Stimulated activated CD4-positive, alpha-beta T cell treated with anti-CD3 and anti-CD28 coated beads, Interleukin-1b, Interleukin-23, amount 100 ng/mL, for 48 hours (primary cell): ENCODE data around the gene MUSTN1.

ENCODE experiments used
- DNase-seq: peaks from one replicate; pipeline ENCODE4 v3.0.0-alpha.2; 2020

MUSTN1 gene

DNA sequence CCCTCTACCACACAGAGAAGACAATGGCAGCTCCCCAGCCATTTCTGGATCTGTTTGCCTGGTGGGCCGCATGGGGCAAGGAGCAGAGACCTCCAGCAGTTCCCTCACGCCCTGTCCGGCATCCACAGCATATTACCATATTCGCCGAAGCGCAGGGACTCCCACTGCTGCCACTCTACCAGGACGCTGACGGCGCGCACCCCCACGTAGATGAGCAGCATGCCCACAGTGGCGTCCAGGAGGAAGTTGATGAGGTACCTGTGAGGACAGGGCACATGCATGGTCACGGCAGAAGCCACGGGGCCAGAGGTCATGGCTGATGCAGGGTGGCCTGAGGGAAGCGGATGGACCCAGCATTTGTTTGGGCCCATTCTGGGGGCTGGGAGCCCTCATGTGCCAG is 14.8 kb upstream of the MUSTN1 start:
- DNase-seq: no peak

DNA sequence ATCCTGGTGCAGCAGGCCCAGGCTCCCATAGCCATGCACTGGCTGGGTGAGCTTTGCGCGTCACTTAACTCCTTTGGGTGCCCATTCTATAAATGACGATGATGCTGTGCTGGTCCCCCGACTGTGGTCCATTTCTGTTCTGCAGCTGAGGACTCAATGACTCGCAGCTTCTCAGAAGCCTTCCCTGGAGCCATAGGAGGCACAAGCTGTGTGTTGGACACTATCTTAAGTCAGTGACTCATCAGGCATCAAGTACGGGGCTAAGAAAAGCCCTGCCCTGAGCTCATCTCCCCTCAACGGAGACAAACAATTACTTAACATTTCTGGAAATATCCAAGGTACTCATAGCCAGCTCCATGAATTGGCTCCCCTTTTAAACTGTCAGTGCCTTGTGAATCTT is 13.8 kb upstream of the MUSTN1 start:
- DNase-seq: no peak

DNA sequence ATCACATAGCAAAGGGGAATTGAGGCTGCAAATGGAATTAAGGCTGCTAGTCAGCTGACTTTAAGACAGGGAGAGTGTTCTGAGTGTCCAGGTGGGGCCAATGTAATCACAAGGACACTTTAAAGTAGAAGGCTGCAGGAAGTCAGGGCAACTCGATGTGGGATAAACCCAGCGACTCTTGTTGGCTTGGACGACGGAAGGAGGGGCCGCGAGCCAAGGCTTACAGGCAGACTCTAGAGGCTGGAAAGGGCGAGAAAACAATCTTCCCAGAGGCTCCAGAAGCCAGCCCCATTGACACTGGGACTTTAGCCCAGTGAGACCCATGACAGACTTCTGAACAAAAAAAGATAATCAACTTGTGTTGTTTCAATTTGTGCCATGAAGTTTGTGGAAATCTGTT is 12.9 kb upstream of the MUSTN1 start:
- DNase-seq: no peak

DNA sequence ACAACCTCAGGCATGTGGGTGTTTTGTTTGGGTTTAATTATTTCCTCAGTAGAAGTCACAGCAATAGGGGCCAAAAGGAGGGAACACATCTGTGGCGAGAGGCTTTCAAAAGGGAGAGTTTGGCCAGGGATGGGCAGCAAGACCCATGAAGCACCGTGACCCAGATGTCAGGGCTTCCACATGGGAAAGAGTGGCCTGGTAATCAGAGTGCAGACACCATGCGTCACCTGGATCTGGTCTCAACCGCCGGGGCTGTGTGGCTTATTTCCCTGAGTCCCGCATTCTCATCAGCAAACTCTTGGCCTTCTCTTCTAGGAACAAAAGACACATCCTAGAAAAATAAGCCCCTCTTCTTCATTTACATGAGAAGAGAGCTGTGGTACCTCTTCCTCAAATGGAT is 12.4 kb upstream of the MUSTN1 start:
- no peak for DNase-seq

DNA sequence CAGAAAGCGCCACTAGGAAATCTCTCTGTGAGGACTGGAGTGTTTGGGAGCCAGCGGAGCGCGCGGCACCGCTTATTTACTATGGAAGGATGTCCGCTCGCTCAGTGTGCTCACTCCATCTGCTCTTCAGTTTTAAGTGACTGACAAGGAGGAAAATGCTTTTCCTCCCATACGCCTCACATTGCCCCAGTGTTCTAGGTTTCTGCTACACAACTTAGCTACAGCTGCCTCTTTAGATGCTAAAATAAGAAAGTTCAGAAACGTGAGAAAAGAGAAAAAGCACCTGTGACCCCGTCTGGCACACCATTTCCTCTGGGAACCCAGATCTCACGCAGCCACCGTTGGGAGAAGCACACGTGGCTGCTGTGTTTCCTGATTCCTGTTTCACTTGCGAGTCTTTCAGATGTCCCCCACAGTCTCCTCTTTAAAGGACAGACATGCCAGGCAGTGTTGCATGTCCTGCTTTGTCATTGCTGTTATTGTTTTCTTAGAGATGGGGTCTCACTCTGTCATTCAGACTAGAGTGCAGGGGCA is 11.7 kb upstream of the MUSTN1 start:
- DNase-seq: no peak

DNA sequence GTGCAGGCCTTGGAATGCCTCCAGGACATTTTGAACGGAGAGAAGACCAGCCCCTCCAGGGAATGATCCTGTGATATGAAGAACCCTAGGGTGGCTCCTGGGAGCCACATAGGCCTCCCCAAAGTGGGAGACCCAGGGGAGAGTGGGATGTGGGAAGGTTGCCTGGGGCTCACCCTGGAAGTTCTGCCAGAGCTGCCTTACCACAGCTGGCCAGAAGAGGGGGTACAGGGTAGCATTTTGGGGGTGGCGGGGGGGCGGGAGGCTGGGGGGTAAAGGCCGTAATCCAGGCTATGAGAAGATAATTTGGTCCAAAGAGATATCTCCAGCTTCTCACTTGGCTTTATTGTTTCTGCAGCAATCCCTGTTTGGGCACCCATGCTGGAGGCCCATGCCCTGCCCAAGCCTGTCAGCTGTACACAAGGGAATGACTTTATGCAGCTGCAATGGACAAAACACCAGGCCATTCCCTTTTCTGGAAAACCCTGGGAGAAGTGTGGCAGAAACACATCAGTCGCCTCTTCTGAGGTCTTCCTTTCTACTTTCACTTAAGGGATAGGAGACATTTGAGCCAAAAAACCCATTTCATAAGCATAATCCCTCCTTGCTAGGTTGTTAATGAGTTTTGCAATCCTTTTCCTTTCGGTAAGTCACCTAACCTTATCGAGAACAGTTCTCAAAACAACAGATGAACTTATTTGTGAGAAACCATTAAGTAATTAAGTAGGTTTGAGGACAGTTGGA is 11.0 kb upstream of the MUSTN1 start:
- no peak for DNase-seq

DNA sequence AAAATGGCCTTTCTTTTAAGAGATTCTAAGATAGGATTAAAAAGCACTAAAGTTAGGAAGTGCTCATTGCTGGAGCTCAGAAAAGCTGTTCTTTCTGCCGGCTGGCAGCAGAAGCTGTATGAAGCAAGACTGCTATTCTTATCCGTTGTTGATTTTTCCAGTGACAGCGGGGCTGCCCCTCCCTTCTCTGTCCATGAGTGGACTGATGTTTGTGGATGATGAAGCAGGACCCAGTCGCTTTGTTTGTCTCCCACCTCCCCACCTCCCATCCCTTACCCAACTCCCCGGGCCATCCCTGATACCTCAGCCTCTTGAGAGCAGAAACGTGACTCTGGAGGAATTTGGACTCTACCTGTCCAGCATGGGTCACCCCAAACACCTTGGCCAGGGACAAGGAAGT is 10.3 kb upstream of the MUSTN1 start:
- DNase-seq: no peak

DNA sequence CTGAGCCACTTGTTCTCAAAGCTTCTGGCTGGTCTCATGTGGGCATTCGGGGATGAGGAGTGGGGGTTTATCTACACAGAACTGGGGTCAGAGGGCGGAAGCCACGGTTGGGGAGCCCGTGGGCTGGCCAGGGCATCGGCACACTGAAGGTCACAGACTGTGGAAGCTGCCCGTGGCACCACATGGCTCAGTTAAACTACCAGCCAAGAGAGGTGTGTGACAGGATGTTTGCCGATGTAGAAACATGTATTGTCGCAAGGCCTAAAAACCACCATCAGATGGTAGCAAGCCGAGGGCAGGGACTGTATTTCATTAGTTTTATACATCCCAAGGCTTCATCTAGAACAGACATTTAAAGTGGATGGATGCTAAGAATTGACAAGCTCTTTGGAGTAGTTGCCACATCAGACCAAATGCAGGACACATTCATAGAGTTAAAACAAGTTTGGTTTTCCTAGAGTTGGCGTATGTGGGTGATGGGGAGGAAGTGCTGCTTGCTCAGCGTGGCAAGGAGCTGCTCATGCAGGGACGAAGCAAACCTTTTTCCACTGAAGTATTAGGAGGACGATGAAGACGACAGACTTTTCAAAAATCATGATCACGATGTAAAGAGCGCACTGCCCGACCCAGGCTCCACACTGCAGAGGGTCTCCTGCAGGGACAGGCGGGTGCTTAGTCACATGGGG is 9.6 kb upstream of the MUSTN1 start:
- DNase-seq: no peak

DNA sequence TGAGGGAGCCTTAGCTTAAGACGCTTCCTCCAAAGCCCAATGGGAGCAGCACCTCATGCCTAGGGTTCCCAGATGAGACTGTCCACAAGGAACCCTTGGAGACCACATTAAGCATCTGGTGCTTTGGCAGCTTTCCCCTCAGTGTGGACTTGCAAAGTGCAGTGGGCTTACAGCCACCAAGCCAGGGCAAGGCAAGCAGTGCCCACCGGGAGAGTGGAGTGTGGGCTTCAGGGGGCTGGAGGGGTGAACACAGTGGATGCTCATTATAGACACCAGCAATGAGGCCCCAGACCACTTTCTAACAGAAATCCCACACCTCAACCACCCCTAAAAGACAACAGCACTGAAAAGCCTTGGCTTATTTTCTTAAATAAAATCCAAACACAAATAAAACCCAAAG is 9.1 kb upstream of the MUSTN1 start:
- no peak for DNase-seq

DNA sequence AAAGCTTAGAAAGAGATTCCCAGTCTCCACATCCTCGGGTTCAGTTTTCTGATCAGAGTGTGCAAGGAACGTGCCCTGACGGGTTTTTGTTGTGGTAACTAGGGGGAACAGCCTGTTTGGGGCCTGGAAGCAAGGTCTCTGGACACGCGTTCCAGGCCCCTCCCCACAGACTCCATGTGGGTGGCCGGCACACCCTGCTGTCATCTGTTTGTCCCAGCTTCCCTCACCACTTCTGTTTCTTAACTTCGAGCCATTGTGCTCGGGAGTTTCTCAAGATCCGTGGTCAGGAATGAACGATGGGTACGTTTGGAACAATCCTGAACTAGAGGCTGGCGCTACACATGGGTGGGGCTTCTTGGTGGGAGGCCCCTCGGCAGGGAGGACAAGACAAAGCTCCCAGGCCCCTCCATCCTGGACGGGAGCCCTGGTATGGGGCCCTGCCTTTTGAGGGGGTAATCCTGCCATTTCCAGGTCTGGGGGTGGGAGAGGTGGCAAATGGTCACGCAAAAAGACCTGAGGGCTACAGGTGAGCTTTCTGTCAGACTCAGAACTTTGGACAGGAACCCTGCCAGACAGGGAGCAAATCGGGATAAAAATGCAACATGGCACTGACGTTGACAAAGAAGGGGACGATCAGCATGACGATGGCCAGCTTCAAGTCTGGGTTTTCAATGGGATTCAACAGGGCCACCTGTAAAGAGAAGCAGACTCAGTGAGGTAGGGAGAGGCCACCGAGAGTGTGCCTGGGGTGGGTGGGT is 8.5 kb upstream of the MUSTN1 start:
- no peak for DNase-seq

DNA sequence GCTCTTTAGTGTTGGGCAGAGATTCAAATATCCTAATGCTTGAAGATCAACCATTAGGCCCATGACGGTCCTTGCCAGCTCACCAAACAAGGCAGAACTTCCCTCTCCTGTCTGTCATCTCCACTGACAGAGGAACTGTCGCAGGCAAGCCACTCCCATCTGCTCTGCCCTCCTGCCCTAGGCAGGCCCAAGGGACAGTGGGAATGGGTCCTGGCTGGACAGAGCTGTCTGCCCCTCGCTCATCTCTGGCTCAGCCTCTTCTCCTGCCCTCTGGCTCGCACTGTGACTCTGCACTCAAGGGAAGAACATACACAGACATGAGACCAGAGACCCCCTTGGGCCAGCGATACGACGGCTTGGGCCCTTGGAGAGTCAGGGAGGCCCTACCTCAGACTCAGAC is 7.6 kb upstream of the MUSTN1 start:
- no peak for DNase-seq

DNA sequence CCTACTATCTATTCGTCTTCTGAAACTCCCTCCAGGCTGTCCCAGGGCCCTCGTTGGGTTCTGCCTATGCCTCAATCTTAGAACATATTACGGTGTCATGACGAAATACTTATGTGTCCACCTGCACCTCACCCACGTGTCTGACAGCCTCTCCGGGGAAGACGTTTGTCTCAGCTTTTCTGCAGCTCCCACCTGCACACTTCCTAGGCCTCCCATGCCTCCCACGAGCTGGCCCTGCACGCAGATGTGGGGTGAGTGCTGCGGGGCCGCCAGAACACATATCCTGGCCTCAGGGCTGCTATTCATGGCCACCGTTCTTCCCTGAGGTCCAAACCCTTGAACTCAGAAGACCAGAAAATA is 7.1 kb upstream of the MUSTN1 start:
- no peak for DNase-seq

DNA sequence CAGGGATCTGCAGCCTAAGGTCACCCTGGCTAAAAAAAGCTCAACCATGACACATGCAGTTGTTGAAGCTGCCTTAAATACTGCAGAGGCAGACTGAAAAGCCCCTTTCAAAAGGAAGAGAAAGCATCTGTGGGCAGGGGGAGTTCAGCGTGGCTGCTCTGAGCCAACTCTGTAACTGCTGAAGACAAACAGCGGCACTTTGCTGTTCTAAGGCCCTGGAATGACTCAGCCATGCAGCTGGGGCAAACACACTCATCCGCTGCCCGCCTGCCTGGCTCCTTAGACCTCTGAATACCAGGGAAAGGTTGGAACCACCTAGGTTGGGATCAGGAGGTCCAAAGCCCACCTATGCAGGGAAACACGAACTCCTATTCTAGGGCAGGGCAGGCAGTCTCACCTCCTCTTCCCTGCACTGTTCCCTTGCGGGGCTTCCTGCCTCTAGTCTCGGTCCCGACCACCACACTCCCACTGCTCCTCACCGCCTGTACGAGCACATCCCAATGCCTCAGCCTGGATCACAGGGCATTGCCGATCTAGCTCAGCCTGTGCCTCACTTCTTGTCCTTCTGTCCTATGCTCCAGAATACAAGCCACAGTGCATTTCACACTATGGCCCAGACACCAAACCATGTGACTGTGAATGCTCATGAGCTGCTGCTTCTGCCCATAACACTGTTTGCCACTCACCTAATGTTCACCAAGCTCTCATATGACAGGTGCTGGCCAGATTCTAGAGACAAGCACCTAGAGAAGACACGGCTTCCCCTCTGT is 6.6 kb upstream of the MUSTN1 start:
- DNase-seq: no peak

DNA sequence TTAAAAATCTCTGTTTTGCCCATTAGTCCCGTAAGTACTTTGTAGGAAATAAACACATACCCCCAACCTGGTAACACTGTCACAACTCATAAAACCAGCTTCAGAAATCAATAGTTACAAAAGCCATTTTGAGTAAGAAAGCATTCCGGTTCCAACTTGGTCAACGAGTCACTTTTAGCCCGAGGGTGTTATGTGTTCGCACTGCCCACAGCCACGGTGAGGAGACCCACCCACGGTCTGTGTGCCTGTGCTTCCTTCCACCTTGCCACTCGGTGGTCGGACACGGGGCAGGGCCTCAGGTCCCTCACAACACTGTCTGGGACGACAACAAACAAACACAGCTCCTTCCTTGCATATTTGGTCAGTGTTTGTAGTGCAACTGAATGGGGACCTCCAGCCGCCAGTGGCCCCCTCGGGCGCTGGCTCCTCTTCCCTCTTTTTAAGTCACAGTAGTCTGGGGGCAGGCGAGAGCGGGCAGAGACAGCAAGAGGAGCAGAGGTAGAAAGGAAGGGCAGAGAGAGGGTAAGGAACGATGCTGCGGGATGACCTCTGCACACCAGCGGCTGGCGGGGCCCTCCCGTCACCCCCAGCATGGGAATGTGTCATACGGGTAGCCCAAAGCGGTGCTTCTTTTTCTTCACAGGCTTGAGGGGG is 5.2 kb upstream of the MUSTN1 start:
- no peak for DNase-seq

DNA sequence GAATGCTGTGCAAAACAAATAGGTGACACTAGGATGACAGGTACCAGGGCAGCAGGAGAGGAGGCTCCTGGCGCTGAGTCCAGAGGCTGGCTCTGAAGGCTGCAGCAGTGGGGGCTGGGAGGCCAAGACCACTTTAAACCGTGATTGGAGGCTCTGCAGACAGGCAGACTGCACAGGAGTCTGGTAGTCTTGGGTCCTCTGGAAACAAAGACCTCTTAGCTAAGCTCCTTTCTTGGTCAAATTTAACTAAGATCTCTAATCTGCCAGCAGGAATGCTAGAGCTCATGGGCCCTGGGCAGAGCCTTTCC is 4.4 kb upstream of the MUSTN1 start:
- DNase-seq: no peak

DNA sequence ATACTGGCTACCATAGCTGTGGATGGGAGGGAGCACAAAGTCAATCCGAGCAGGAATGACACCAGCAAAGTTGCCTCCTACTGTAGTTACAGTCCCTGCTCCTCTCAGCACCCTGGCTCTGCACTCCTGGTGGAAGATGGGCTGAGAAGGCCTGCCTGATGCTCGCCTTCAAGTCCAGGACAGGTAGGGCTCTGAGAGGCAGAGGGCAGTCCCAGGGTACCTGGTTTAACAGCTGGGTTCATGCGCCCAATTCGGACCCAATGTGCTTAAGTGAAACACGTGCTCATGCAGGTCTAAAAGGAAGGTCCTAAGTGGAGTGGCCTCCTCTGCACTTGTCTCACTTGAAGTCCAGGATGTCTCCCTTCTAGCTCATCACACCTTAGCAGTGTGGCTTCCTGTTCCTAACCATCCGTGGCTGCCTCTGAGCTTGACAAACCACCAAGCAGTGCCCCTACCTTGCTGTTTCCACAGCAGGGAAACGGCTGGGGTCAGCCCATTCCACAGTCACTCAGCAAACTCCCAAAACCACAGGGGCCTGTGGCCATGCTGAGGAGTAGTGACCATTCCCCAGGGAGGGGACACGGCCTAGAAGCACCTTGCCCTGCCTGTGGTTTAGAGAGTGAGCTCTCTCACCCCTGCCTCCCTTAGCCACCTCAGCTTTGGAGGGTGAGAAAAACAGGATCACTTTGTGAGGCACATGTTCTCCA is 3.9 kb upstream of the MUSTN1 start:
- DNase-seq: no peak

DNA sequence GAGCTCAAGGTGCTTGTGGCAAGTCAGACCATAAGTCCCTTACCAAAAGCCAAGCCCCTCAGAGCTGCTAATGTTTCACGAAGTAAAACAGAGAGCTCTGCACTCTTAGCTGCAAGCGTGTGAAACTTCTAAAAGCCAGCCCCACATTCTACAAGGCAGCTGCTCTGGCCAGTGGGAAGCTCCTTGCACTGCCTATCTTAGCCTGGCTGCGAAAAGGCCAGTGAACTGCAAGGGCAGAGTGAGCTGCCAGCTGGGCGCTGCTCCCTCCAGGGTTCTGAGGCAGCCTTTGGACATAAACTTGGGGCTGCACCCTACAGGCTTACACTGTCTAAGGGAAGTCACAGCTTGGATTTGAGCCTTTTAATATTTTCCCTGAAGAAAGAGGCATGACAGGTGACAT is 2.2 kb upstream of the MUSTN1 start:
- DNase-seq: no peak

DNA sequence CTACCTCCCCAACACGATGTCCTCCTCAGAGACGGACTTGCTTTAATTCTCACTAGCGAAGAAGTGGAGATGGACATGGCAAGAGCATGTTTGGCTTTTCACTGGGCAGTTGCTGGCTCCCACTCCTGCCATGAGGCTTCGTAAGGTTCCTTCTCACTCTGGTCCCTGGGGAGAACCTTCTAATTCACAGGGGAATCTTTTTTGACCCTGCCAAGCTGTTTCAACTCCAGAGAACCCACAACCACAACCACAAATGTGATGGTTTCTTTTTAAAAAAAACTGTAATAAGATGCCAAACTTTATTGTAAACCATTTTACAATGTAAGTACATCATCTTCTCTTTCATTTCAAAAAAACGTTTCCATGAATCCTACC is 1.6 kb upstream of the MUSTN1 start:
- no peak for DNase-seq

DNA sequence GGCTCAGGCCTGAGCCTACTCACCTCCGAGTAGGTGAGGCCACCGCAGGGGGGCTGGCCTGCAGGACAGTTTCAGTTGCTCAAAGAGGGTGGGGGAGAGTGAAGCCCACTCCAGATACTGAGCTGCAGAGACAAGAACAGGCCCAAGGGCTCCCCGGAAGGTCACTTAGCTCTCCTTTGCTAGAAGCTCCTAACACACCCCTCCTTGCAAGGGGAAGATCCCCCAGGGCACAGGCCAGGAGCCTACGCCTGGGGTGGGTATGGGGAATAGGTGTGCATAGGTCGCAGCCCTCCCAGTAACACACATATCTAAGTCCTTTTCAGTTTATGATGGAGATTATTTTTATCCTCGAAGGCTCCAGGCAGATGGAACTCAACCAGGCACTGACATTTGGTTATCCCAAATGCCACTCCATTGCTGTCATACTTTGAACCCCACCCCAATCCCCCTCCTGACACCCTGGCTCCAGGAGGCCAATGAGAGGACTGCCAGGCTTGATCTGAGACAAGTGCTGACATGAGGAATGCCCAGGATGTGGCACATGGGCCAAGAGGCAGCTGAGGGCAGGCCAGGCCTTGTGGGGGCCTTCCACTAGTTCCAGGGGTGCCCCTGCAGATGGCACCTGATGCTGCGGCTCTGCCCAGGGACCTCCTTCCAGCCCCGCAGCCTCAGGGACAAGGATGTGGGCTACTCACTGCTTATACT is 1.1 kb upstream of the MUSTN1 start:
- no peak for DNase-seq

DNA sequence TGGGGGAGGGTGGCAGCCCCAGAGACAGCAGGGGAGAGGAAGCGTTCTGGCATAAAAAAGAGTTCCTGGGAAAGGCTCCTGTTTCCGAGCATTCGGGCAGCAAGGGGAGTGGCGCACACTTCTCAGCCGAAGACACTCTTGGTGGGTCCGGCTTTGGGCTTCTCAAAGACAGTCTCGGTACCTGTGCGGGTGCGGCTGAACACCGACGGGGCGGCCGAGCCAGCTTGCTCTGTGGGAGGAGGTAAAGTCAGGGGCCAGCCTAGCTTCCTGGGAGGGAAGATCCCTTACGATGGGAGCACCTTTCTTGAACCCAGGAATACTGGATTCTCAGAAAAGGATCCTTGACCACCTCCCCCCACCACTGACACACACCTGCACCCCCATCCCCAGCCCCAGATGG is 1.6 kb downstream of the MUSTN1 start:
- no peak for DNase-seq

DNA sequence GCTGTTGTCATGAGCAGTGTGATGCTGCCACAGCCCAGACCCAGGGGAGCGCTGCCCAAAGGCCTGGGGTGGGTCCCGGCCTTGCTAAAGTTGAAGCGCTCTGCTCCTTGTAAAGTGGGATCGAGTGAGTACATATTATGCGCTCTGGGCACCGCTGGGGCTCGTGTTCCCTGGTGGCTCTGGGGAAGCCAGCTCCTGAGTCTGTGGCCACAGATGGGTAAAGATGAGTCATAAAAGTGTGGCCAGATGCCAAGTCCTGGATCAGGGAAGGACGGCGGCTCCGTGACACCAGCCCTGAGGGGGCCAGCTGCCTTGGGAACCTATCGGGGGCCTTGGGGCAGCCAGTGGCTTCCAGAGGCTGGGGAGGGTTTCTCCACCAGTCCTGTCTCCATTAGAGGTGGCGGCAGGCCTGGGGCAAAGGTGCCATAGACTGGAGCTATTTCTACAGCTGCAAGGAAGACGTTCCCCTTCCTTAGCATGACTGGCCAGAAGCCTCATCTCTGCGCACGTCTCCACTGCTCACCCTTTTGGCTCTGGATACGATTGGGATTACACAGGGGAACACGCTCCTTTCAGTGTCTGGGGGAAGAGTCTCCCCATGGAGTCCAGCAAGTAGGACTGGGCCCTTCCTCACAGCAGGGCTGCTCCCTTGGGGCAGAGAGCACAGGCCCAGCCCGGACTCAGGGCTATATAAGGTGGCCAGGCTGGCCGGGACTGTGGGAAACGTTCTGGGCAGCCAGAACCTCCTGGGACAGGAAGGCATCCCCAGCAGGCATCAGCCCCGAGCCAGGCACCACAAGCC is 3.1 kb downstream of the MUSTN1 start:
- DNase-seq: no peak
